ENCODE results near the gene SDF2.

DNA sequence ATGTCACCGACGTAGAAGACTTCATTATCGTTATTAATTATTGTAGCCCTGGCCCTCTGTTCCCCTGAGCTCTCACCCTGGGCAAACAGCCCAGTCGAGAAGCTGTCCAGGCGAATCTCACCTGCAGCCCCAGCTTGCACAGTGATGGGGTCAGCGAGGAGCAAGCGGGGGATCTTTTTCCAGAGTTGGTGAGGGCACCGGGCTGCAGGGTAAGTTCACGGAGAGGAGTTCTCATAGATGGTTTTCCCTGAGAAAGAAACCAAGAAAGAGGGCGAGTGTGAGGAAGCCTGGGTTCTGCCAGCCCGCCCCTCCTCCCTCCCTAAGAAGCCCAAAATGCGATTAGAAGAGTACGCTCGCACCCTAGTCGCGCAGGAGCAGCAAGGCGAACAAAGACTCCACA is 63.3 kb downstream of the SDF2 start:
- TF ChIP-seq, protein P1, sequence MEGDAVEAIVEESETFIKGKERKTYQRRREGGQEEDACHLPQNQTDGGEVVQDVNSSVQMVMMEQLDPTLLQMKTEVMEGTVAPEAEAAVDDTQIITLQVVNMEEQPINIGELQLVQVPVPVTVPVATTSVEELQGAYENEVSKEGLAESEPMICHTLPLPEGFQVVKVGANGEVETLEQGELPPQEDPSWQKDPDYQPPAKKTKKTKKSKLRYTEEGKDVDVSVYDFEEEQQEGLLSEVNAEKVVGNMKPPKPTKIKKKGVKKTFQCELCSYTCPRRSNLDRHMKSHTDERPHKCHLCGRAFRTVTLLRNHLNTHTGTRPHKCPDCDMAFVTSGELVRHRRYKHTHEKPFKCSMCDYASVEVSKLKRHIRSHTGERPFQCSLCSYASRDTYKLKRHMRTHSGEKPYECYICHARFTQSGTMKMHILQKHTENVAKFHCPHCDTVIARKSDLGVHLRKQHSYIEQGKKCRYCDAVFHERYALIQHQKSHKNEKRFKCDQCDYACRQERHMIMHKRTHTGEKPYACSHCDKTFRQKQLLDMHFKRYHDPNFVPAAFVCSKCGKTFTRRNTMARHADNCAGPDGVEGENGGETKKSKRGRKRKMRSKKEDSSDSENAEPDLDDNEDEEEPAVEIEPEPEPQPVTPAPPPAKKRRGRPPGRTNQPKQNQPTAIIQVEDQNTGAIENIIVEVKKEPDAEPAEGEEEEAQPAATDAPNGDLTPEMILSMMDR (conservative IDR thresholded peaks at IDR 0.05 in 1 of 2, IDR thresholded peaks at IDR 0.05 in 1 of 2; ENCODE audit: low read depth in 1 of 2, low read length in 2 of 2), result no peak
- TF ChIP-seq EZH2 (IDR thresholded peaks at IDR 0.05; ENCODE audit: low read length, missing control alignments), result no peak

Data from fibroblast of lung (primary cell).